Glomerular visceral epithelial cell (primary cell): ENCODE measurements around the gene CFAP92.
"Not testable (repeated sequence)": the region's sequence is repeated elsewhere in the genome, so short reads cannot be mapped to it uniquely, and the experiment has no call there.

Source experiments
- DNase-seq: peaks from one replicate; pipeline ENCODE4 v3.0.0-alpha.2; 2016; ENCODE audit errors: extremely low spot score

Gene CFAP92

DNA sequence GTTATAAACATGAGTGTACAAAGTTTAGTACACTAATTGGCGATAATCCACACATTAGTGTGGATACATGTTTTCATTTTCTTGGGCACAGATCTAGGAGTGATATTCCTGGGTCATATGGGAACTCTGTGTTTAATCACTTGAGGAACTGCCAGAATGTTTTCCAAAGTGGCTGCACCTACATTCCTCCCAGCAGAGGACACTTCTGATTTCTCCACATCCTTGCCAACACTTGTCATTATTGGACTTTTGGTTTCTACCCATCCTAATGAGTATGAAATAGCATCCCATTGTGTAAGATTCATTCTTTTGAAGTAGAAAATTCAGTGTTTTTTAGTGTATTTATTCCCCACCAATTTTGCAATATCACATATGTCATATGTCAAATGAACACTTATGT lies 53.6 kb downstream of the CFAP92 start:
- no peak for DNase-seq

DNA sequence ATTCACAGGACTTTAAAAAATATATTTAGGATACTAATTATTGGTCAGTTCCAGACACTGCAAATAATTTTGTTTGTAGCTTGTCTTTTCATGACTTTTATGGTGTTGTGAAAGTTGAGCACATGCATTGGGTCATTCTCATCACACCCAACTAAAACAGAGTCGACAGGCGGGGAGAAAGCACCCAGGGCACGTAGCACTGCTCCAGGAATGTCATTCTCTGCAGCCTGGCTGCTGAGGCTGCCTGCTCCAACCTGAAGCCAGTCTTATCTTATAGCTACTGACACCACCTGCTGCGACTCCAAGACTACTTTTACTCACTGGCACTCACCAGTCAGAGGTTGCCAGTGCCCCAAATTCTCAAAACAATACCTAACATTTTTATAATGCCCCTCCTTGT lies 57.5 kb downstream of the CFAP92 start:
- DNase-seq, result no peak

- DNase-seq, result no peak
These were observed 58.0 kb downstream of the CFAP92 start for GRCh38 chr3:128935922-128936321.

GRCh38 chr3:128933922-128934253 lies 60.0 kb downstream of the CFAP92 start:
- no peak for DNase-seq

DNA sequence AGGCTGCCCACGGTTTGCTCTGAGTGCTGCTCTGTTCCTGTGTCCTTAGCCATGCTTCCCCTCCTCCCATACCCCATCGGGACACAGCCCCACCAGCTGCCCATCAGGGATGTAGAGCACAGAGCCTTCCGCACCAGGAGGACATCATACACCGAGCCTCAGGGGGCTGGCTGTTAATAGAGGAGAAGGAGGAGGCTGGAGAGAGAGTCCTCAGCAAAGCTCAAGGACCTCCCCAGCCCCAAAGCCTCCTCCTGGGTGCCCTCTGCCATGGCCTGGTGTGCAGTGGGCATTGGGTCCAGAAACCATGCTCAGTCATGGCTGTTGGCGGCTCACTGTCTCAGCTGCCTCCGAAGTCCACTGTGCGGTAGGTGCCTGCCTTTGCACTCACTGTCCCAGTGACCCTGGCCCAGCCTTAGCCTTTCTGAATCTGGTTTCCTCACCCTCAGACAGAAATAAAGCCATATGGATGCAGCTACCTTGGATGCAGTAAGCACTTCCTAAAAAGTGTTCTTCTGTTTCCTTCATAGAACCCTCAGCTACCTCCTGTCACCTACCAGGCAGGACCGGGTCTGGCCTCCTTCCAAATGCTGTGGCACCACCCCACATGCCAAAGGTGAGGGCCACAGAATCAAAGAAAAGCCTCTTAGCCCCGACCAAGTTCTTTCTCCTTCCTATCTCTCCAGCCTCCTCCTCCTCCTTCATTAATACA lies 60.5 kb downstream of the CFAP92 start:
- DNase-seq, result no peak

- no peak for DNase-seq
These were observed 61.2 kb downstream of the CFAP92 start for GRCh38 chr3:128932516-128933212.

- no peak for DNase-seq
These were observed 62.8 kb downstream of the CFAP92 start for GRCh38 chr3:128931046-128931445.

- DNase-seq, result no peak
These were observed 64.5 kb downstream of the CFAP92 start for GRCh38 chr3:128929364-128929763.

- DNase-seq, result not testable (repeated sequence)
These were observed 69.9 kb downstream of the CFAP92 start for GRCh38 chr3:128923986-128924385.

- no peak for DNase-seq
These were observed 70.3 kb downstream of the CFAP92 start for GRCh38 chr3:128923576-128923975.

DNA sequence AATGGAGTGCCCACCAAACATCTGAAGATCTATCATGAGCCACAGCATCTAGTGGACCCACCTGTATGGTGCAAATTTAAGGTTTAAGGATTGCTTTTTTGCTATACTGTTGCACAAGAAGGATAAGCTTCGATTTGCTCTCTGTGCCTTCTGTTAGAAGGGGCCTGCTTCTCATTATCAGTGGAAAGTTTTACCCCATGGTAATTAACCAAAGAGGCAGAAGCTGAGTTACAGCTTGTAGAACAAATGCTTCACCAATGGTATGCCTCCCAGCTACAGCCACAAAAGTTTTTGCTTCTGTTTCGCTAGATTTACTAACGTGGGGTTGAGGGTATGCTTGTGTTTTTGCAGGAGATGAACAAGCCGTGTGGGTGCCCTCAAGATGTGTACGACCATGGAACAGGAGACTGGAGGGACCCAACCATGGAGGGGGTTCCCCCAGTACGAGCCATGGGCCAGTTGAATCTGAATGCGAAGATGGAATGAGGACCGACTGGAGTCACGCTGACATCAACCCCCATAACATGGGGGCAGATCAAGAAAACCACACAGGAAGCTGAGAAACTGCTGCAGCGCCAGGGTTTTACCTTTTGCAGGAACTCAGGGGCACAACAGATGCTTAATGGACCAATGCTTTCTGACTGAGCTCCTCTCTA lies 70.9 kb downstream of the CFAP92 start:
- DNase-seq, result no peak

GRCh38 chr3:128919988-128920387 lies 73.9 kb downstream of the CFAP92 start:
- DNase-seq, result no peak

DNA sequence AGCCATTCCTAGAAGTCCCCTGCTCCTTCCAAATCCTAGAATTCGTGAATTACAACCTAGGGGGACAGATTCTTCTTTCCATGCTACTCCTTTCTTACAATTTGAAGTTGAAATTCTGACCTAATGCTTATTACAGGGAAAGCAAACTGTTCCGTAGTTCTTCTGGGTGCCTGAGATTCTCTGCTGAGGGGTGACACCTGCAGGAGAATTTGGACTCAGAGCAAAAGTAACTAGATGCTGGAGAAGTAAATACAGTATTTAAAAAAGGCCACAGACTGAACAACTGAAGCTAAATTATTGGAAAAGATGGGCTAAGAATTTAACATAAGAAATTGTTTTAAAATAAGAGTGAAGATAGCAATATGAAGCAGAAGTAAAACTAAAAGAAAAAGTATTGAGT lies 76.6 kb downstream of the CFAP92 start:
- no peak for DNase-seq

DNA sequence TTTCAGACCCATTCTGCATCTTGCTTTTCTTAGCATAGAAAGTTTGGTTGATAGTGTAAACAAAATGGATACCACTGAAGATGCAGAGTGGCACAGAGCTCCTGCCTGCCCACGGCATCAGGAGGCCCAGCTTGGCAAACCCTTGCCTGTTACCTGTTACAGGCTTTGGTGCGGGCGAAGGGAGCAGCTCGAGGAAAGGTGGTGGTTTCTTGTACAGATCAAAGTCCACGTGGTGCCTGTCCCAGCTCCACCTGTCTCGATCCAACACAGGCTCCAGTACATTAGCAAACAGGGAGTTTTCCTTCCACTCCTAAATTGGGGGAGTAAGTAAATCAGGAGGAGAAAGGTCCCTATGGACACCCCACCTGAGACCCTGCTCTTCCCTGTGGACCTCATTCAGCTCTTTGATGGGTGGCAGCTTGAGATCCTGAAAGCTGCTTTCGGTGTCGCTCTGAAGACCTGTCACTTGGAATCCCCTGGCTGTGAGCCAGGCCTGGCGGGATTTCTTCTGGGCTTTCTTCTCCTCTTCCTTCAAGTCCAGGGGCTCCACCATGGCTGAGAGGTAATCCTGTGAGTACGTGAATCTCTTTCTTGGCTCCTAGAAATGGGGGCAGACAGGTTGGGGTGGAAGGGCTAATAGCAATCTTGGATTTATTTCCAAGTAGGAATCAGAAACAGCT lies 78.8 kb downstream of the CFAP92 start:
- DNase-seq, result no peak

- no peak for DNase-seq
These were observed 82.0 kb downstream of the CFAP92 start for GRCh38 chr3:128911911-128912310.

DNA sequence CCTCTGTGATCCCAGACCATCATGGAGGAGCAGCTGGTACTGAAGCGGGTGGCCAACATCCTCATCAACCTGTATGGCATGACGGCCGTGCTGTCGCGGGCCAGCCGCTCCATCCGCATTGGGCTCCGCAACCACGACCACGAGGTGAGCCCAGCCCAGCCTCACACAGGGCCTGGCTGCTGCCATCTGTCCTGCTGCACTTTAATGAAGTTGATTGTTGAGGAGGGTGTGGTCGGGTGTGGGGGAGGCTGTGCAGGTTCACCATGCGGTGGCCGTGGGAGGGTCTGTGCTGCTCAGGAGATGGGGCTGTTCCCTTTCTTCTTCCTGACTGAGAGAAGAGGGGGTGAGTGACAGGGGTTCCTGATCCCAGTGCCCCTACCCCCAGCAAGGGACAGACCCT lies 83.9 kb downstream of the CFAP92 start:
- no peak for DNase-seq

DNA sequence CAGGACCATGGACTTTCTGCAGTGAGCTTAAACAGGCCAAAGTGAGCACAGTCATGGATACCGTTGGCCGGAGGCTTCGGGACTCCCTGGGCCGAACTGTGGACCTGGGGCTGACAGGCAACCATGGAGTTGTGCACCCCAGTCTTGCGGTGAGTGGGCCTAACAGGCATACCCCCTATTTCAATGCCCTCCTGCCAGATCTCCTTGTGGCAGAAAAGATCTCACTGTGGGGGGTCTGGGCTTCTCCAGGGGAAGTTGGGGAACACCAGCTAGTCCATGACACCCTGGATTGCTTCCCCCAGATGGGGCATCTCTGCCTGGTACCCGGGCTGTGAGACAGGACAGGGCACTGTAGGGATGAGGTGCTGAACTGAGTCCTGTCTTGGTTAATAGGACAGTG lies 84.9 kb downstream of the CFAP92 start:
- no peak for DNase-seq

DNA sequence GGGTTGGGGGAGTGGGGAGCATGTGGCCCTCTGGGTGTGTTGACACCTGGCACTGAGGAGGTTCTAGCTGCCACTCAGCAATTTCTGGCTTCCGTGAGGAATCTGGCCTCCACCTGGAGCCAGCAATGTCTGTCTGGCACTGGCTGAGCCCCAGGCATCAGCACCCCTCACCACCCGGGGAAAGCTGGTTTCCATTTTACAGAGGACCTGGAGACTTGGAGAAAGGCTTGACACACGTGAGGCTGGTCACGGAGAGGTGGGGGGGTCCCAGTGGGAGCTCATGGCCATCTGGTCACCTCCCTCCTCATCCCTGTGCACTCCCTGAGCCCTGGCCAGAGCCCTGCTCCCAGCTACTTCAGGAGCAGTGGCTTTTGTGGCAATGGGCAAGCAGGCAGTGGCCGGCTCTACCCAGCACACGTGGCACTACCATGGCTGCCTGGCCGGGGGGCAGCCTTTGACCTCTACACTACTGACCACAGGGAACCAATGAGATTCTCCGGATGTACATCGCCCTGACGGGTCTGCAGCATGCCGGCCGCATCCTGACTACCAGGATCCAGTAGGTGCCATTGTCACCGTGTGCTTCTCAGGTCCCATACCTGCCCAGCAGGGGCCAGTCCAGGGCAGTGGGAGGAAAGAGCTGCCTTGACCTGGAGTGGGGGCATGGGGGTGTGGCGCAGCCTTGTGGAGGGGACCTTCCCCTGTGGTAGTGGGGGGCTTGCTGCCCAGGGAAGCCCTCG lies 86.0 kb downstream of the CFAP92 start:
- no peak for DNase-seq

DNA sequence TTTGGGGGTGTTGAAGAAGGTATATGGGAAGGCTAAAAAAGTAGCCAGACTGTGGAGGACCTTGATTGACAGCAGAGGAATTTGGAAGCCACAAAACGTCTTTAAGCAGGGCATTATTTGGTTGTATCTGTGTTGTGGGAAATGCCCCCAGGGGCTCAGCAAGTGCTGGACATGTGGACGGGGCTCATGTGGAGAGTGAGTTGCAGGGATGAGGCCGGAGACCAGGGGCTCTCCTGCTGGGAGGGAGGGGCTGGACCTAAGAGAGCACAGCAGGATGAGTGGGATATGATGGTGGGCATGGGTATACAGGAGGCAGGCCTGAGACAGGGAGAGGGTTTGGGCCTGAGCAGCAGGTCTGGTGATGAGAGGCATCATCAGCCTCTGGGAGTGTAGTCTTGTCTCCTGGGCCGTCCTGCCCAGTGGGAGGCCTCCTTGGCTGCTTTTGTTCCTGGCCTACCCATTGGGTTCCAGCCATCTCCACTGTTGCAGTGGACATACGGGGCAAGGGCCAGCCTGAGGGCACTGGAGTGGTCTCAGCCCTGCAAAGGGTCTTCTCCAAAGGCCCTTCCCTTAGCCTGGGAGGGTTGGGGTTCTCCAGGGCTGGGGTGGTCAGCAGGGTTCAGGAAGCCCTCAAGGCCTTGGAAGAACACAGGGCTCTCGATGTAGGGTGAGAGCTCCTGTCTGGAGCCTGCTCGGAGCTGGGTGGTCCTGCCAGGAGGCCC lies 86.9 kb downstream of the CFAP92 start:
- no peak for DNase-seq

DNA sequence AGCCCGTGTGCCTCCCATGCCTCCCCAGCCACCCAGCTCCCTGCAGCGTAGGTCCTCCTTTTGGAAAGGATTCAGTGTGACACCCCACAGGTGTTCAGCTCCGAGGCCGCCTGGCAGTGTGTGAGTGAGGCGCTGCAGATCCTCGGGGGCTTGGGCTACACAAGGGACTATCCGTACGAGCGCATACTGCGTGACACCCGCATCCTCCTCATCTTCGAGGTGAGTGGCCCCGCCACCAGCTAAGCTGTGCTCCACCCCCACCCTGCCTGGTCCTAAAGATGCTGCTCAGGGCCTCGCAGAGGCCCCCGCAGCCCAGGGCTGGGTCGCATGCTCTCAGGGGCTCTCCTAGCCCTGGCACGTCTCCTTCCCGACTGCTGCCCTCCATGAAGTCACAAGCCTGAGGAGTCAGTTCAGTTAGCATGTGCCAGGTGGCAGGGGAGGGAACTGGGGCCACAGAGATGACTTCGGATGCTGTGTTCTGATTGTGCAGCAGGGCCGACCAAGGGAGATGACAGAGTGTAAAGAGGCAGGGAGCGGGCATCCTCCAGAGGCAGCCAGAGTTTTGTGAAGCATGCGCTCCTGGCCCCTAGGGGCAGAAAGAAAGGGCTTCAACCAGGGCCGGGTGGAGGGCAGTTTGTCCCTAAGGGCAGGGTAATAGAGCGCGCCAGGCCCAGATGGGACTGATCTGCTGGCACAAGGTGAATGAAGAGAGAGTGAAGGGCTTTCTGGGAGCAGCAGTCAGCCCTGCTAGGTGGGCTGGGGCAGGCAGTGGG lies 87.7 kb downstream of the CFAP92 start:
- no peak for DNase-seq

GRCh38 chr3:128903501-128903900 lies 90.4 kb downstream of the CFAP92 start:
- DNase-seq, result no peak
